ENCODE data around the gene FLT3.
"Not testable (repeated sequence)": the region's sequence is repeated elsewhere in the genome, so short reads cannot be mapped to it uniquely, and the experiment has no call there.

Gene FLT3

DNA sequence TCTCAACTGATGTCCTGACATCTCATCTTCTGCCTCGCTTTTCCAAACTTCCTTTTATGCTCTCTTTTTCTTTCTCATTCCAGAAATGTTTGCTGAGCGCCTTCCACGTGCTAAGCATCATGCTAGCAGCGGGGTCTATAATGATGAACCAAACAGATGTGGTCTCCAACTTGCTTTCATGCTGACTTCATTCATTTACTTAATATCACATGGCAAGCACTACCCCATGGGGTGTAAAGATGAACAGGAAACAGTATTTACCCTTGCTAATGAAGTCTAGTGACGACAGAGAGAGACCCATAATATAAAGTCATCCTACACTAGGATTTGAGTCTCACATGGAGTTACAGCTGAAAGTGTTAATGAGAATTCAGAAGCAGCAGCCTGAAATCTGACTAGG lies 90.3 kb downstream of the FLT3 start:
- no peaks in the 10 kb centered on the region for H3K27me3 ChIP-seq (replicated peaks; ENCODE audit: insufficient read depth, low read length)
- no peak overlapping the region for H2AFZ ChIP-seq (ENCODE audit: low read length)
- DNase-seq: no peak

GRCh38 chr13:28005016-28005415 lies 95.4 kb downstream of the FLT3 start:
- not testable (repeated sequence) for H3K79me2 ChIP-seq (ENCODE audit: low read length); H3K9me2 ChIP-seq (replicated peaks; ENCODE audit: insufficient read depth, low read length); H3K4me2 ChIP-seq (ENCODE audit: low read depth, low read length); H2AFZ ChIP-seq (ENCODE audit: low read length); H3K9ac ChIP-seq (ENCODE audit: low read length); DNase-seq; H3F3A ChIP-seq (ENCODE audit: insufficient read depth, low read length); H3K9me3 ChIP-seq (replicated peaks; ENCODE audit: insufficient read depth, low read length); H3K27ac ChIP-seq (ENCODE audit: low read length); H3K4me1 ChIP-seq (ENCODE audit: low read length); H4K20me1 ChIP-seq (ENCODE audit: insufficient read depth, low read length); H3K27me3 ChIP-seq (replicated peaks; ENCODE audit: insufficient read depth, low read length); H3K36me3 ChIP-seq (replicated peaks; ENCODE audit: insufficient read depth, low read length); H3K4me3 ChIP-seq (ENCODE audit: low read length)

More for the DNA sequence above, 90.3 kb downstream of the FLT3 start:
- H3K27ac ChIP-seq (ENCODE audit: low read length): no peak overlapping the region
- H3K4me3 ChIP-seq (ENCODE audit: low read length): no peak overlapping the region
- no peak overlapping the region for H3K9ac ChIP-seq (ENCODE audit: low read length)
- no peak overlapping the region for H3K4me2 ChIP-seq (ENCODE audit: low read depth, low read length)
- no peaks in the 10 kb centered on the region for H3K79me2 ChIP-seq (ENCODE audit: low read length)
- H4K20me1 ChIP-seq (ENCODE audit: insufficient read depth, low read length): no peaks in the 10 kb centered on the region
- no peaks in the 10 kb centered on the region for H3K4me1 ChIP-seq (ENCODE audit: low read length)
- no peaks in the 10 kb centered on the region for H3K36me3 ChIP-seq (replicated peaks; ENCODE audit: insufficient read depth, low read length)
- no peaks in the 10 kb centered on the region for H3F3A ChIP-seq (ENCODE audit: insufficient read depth, low read length)
- no peaks in the 10 kb centered on the region for H3K9me3 ChIP-seq (replicated peaks; ENCODE audit: insufficient read depth, low read length)
- H3K9me2 ChIP-seq (replicated peaks; ENCODE audit: insufficient read depth, low read length): no peaks in the 10 kb centered on the region
- no peak for TF ChIP-seq EZH2 (optimal IDR thresholded peaks at IDR 0.05; ENCODE audit: low read depth, low read length)
- TF ChIP-seq, protein P1, sequence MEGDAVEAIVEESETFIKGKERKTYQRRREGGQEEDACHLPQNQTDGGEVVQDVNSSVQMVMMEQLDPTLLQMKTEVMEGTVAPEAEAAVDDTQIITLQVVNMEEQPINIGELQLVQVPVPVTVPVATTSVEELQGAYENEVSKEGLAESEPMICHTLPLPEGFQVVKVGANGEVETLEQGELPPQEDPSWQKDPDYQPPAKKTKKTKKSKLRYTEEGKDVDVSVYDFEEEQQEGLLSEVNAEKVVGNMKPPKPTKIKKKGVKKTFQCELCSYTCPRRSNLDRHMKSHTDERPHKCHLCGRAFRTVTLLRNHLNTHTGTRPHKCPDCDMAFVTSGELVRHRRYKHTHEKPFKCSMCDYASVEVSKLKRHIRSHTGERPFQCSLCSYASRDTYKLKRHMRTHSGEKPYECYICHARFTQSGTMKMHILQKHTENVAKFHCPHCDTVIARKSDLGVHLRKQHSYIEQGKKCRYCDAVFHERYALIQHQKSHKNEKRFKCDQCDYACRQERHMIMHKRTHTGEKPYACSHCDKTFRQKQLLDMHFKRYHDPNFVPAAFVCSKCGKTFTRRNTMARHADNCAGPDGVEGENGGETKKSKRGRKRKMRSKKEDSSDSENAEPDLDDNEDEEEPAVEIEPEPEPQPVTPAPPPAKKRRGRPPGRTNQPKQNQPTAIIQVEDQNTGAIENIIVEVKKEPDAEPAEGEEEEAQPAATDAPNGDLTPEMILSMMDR (IDR thresholded peaks at IDR 0.05; ENCODE audit: low read length): no peak
- TF ChIP-seq EZH2phosphoT487 (IDR thresholded peaks at IDR 0.05; ENCODE audit: low read length): no peak

GRCh38 chr13:28002886-28003698 lies 97.3 kb downstream of the FLT3 start:
- Histone ChIP-seq H3K4me2 (ENCODE audit: low read depth, low read length) (no peak overlapping the region), H2AFZ (ENCODE audit: low read length) (no peak overlapping the region), H3K79me2 (ENCODE audit: low read length) (no peaks in the 10 kb centered on the region), H3K4me1 (ENCODE audit: low read length) (0 out of 2 replicates have a peak, but pooled peaks cover 4% of the 10 kb centered on the region), H3K36me3 (replicated peaks; ENCODE audit: insufficient read depth, low read length) (no peaks in the 10 kb centered on the region), H3K9me2 (replicated peaks; ENCODE audit: insufficient read depth, low read length) (no peaks in the 10 kb centered on the region), H3K9ac (ENCODE audit: low read length) (no peak overlapping the region), H4K20me1 (ENCODE audit: insufficient read depth, low read length) (no peaks in the 10 kb centered on the region), H3F3A (ENCODE audit: insufficient read depth, low read length) (no peaks in the 10 kb centered on the region), H3K27ac (ENCODE audit: low read length) (no peak overlapping the region), H3K4me3 (ENCODE audit: low read length) (no peak overlapping the region), H3K27me3 (replicated peaks; ENCODE audit: insufficient read depth, low read length) (no peaks in the 10 kb centered on the region), H3K9me3 (replicated peaks; ENCODE audit: insufficient read depth, low read length) (no peaks in the 10 kb centered on the region)
- TF ChIP-seq EZH2phosphoT487 (IDR thresholded peaks at IDR 0.05; ENCODE audit: low read length): no peak
- TF ChIP-seq EZH2 (optimal IDR thresholded peaks at IDR 0.05; ENCODE audit: low read depth, low read length): no peak
- TF ChIP-seq, protein P1 (IDR thresholded peaks at IDR 0.05; ENCODE audit: low read length): no peak
- DNase-seq: no peak

DNA sequence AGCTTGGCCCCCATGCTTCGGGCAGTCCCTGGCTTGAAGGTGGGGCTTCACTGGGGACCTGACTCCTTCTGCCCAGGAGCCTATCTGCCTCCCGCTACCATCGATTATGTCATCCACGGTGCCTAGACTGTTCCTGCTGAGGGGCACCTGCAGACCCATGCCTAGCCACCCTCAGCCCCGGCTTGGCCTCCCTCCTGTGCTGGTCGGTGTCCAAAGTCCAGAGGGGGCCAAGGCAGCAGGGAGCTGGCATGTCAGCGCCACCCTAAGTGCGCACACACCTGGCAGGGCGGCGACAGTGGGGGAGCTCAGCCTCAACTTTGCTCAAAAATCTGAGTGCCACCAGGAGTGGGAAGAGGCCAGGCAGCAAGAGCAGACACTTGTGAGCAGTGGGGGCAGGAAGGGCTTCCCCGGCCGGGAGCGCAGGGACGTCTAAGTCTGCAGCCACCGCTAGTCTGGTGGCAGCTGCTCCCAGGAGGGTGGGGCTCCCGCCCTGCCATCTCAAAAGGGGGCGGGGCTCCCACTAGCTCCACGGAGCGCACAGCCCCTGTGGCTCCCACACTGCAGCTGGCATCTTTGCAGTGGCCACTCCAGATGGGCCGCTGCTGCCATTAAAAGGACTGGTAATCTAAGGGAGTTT lies 98.4 kb downstream of the FLT3 start:
- Histone ChIP-seq H3K4me3 (ENCODE audit: low read length) (no peak overlapping the region), H3K9me3 (replicated peaks; ENCODE audit: insufficient read depth, low read length) (no peaks in the 10 kb centered on the region), H3K27me3 (replicated peaks; ENCODE audit: insufficient read depth, low read length) (no peaks in the 10 kb centered on the region), H3F3A (ENCODE audit: insufficient read depth, low read length) (no peaks in the 10 kb centered on the region), H3K79me2 (ENCODE audit: low read length) (no peaks in the 10 kb centered on the region), H3K4me1 (ENCODE audit: low read length) (0 out of 2 replicates have a peak, but pooled peaks cover 4% of the 10 kb centered on the region), H3K9ac (ENCODE audit: low read length) (no peak overlapping the region), H3K4me2 (ENCODE audit: low read depth, low read length) (no peak overlapping the region), H3K9me2 (replicated peaks; ENCODE audit: insufficient read depth, low read length) (no peaks in the 10 kb centered on the region), H3K27ac (ENCODE audit: low read length) (no peak overlapping the region), H3K36me3 (replicated peaks; ENCODE audit: insufficient read depth, low read length) (no peaks in the 10 kb centered on the region), H4K20me1 (ENCODE audit: insufficient read depth, low read length) (no peaks in the 10 kb centered on the region), H2AFZ (ENCODE audit: low read length) (no peak overlapping the region)
- DNase-seq: no peak
- no peak for TF ChIP-seq EZH2 (optimal IDR thresholded peaks at IDR 0.05; ENCODE audit: low read depth, low read length)
- TF ChIP-seq, protein P1 (IDR thresholded peaks at IDR 0.05; ENCODE audit: low read length): no peak
- no peak for TF ChIP-seq EZH2phosphoT487 (IDR thresholded peaks at IDR 0.05; ENCODE audit: low read length)
